Bronchial epithelial cell (primary cell): ENCODE results near the gene ANO3. TPM values are rescaled to one million over a fixed set of nuclear protein-coding genes. Genes with fewer than 3 reads are reported as not detected.
A peak's percentile ranks its signal among the peaks of the same experiment; 100 is the strongest.

Source experiments
- DNase-seq: peaks from one replicate; pipeline ENCODE4 v3.0.0-alpha.2; 2010; ENCODE audit warnings: low read depth
- FAIRE-seq: peaks from 2 replicates; lab custom pipeline; 2011; peaks lifted over from hg19 to GRCh38; lab: Jason Lieb, UNC
- H3K27me3 ChIP-seq: 2 replicates; pipeline ENCODE4 v1.5.1; 2011; ENCODE audit warnings: low read length; ENCODE audit not compliant: control insufficient read depth, insufficient read depth
- H3K36me3 ChIP-seq: 2 replicates; pipeline ENCODE4 v1.5.1; 2011; ENCODE audit warnings: low read length; ENCODE audit not compliant: control insufficient read depth, insufficient read depth
- H3K4me3 ChIP-seq: 2 replicates; pipeline ENCODE4 v1.5.1; 2011; ENCODE audit warnings: mild to moderate bottlenecking, low read depth, low read length, control low read depth
- CTCF ChIP-seq: IDR thresholded peaks from 2 replicates; pipeline ENCODE4 v1.5.1; 2011; ENCODE audit warnings: mild to moderate bottlenecking, moderate library complexity, low read length, control low read depth, inconsistent platforms; ENCODE audit not compliant: insufficient read depth, severe bottlenecking
- total RNA-seq: library from RNA; depleted of rRNA; stranded (reverse); fragments of >200 nt; gene quantifications from 2 replicates; pipeline ENCODE4 v1.2.1, GENCODE V29; 2014

Gene ANO3
- total RNA-seq, 1 donor from 2014 or later = under 0.01 TPM

DNA sequence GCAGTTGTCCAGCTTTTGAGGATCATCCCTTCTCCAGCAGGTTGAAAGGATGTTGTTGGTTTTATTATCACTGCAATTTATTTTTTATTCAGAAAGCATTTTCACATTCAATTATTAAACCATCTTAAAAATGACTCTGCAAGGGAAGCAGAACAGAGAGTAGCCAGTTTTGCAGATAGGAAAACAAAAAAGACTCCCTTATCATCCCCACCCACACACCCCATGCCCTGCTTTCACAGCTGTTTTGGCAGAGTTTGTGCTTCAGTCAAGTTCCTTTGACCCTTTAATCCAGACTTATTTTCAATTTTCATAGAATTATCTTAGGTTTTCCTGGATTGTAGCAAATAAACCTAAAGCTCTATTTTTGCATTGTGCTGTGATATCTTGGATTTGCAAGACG lies 195.8 kb downstream of the ANO3 start:
- no peaks in the 10 kb centered on the region for H3K27me3 ChIP-seq
- no peak for TF ChIP-seq CTCF
- DNase-seq (no peak), FAIRE-seq (no peak)
- H3K4me3 ChIP-seq = no peak overlapping the region
- no peaks in the 10 kb centered on the region for H3K36me3 ChIP-seq

- no peak overlapping the region for H3K4me3 ChIP-seq
- no peaks in the 10 kb centered on the region for H3K36me3 ChIP-seq
- no peak for TF ChIP-seq CTCF
- FAIRE-seq = peak; percentile 23
- no peaks in the 10 kb centered on the region for H3K27me3 ChIP-seq
- DNase-seq = no peak
Observed at GRCh38 chr11:26537341-26537740, 205.4 kb downstream of the ANO3 start.

DNA sequence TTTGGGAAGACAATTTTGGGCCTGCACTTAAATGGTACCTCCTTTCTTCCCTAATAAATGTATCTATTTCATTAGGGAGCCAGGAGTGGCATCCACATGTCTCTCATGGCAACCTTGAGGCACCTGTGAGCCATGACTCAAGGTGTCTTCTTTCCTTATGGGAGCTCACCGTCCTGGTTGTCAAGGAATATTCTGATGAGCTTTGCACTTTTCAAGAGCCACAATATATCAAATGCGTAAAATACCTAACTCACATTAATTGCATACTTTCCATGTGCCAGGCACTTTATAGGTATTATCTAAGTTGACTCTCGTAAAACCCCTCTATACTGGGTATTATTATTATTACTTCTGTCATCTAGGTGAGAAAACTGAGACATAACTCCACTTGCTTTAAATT lies 207.6 kb downstream of the ANO3 start:
- no peak for TF ChIP-seq CTCF
- Histone ChIP-seq H3K4me3 (no peak overlapping the region), H3K27me3 (no peaks in the 10 kb centered on the region), H3K36me3 (no peaks in the 10 kb centered on the region)
- FAIRE-seq (no peak), DNase-seq (no peak)

- Histone ChIP-seq H3K27me3 (no peaks in the 10 kb centered on the region), H3K36me3 (no peaks in the 10 kb centered on the region), H3K4me3 (no peak overlapping the region)
- FAIRE-seq (no peak), DNase-seq (no peak)
- no peak for TF ChIP-seq CTCF
Observed at GRCh38 chr11:26541870-26542269, 209.9 kb downstream of the ANO3 start.

DNA sequence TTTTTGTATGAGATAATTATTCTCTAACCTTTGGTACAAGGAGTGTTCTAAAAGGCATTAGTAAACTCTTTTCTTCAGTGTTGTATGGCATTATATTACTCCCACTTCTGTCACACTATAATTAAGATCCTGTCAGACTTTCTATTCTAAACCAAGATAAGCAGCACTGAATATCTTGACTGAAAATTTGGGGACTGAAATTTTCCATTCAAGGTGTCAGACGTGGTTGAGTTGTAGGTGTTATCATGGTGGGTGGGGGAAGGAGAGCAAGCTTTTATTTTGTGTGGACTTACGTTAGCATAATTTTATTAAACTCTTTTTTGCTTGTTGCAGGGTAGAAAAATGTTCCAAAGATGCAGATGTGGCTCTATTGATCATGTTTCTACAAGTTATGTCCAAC lies 217.2 kb downstream of the ANO3 start:
- Histone ChIP-seq H3K36me3 (no peaks in the 10 kb centered on the region), H3K4me3 (no peak overlapping the region), H3K27me3 (no peaks in the 10 kb centered on the region)
- DNase-seq (no peak), FAIRE-seq (no peak)
- TF ChIP-seq CTCF = no peak

GRCh38 chr11:26550022-26550421 lies 218.1 kb downstream of the ANO3 start:
- H3K27me3 ChIP-seq = no peaks in the 10 kb centered on the region
- FAIRE-seq = no peak

More at GRCh38 chr11:26550022-26550421, 218.1 kb downstream of the ANO3 start:
- no peak for DNase-seq
- no peak for TF ChIP-seq CTCF
- H3K36me3 ChIP-seq = no peaks in the 10 kb centered on the region
- no peak overlapping the region for H3K4me3 ChIP-seq
